ENCODE results near the gene AHRR. TPM values are rescaled to one million over a fixed set of nuclear protein-coding genes. Genes with fewer than 3 reads are reported as not detected.
"Not testable (repeated sequence)": the region's sequence is repeated elsewhere in the genome, so short reads cannot be mapped to it uniquely, and the experiment has no call there.

The AHRR gene
- total RNA-seq, 1 donor from 2014 or later = 5.1 TPM

DNA sequence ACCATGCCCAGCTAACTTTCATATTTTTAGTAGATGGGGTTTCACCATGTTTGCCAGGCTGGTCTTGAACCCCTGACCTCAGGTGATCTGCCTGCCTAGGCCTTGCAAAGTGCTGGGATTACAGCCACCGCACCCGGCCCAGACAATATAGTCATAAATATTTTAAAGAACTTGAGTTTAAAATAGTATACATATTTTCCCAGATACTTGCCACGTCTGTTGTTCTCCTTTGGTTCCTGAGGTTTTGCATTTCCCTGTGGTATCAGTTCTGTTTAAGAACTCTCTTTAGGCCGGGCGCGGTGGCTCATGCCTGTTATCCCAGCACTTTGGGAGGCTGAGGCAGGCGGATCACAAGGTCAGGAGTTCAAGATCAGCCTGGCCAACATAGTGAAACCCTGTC lies 63.1 kb downstream of the AHRR start:
- peak; percentile 28 for DNase-seq (ENCODE audit: low spot score)
- ATAC-seq; intact Hi-C loops (cut with DNase I): not testable (repeated sequence)

DNA sequence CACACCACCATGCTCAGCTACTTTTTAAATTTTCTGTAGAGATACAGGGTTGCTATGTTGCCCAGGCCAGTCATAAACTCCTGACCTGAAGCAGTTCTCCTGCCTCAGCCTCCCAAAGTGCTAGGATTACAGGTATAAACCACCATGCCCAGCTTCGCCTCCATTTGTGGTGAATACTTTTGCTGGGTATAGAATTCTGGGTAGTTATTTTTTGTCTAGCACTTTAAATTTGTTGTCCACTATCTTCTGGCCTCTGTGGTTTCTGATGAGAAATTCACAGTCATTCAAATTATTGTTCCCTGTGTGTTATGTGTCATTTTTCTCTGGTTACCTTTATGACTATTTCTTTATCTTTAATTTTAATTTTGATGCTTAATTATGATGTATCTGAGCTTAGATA lies 63.8 kb downstream of the AHRR start:
- DNase-seq (ENCODE audit: low spot score) (no peak), ATAC-seq (no peak)
- intact Hi-C loops (cut with DNase I) = no loop called here

DNA sequence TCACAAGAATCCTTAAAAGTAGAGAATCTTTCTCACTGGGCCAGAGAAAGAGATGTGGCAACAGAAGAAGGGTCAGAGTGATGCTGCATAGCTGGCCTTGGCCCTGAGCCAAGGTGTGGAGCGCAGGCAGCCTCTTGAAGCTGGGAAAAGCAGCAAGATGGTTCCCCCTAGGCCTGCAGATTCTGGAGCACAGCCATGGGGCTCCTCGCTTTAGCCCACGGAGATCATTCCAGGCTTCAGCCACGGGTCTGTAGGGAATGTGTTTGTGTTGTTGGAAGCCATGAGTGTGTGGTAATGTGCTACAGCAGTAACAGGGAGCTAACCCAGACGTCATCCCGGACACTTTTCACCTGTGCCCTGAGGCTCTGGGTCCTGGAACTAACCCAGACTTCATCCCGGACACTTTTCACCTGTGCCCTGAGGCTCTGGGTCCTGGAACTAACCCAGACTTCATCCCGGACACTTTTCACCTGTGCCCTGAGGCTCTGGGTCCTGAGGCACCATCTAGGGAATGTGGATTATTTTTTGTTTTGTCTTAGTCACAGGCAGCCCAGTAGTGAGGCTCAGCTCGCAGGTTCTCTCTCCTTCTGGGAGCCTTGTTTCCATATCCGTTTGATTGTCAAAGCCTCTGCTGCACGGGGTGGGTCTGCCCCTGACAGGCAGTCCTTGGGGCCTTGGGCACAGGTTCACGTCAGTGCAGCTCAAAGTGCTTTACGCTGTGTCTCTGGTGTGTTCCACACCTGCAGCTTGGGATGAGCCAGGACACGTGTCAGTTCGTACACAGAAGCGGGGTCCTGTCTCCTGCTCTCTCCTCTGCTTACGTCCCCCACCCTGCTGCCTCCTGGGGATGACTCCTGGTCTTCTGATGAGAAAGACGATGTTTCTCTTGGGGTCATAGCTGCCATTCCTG lies 65.2 kb downstream of the AHRR start:
- DNase-seq (ENCODE audit: low spot score) (no peak), ATAC-seq (no peak)
- intact Hi-C loops (cut with DNase I) = no loop called here

DNA sequence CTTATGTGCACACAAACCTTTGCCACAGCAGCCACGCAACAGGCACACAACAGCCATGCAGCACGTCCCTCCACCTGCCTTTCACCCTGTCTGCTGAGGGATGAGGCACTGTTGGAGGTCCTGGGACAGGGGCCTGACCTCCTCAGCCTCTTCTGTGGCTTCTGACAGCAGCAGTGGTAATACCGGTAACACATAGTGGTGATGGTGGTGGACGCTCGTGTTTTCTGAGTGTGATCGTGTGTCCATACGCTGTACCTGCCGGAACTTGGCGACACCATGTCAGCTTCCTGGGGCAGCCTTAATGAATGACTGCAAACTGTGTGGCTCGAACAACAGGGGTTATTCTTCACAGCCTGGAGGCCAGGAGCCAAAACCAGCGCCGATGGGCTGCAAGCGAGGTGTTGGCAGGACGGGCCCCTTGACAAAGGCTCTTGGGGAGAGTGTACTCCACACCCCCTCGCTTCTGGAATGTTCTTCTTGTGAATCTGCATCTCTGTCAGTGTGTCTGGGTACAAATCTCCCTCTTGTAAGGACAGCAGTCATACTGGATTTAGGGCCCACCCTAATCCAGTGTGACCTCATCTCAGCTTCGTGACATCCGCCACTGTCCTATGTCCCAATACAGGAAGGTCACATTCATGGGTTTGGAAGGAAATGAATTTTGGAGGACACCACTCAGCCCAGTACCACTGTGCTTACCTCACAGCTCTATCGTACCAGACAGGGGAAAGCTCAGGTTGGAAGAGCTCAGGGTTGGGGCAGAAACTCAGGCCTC lies 66.2 kb downstream of the AHRR start:
- DNase-seq (ENCODE audit: low spot score) (peak; percentile 41), ATAC-seq (no peak)
- intact Hi-C loops (cut with DNase I) = no loop called here

DNA sequence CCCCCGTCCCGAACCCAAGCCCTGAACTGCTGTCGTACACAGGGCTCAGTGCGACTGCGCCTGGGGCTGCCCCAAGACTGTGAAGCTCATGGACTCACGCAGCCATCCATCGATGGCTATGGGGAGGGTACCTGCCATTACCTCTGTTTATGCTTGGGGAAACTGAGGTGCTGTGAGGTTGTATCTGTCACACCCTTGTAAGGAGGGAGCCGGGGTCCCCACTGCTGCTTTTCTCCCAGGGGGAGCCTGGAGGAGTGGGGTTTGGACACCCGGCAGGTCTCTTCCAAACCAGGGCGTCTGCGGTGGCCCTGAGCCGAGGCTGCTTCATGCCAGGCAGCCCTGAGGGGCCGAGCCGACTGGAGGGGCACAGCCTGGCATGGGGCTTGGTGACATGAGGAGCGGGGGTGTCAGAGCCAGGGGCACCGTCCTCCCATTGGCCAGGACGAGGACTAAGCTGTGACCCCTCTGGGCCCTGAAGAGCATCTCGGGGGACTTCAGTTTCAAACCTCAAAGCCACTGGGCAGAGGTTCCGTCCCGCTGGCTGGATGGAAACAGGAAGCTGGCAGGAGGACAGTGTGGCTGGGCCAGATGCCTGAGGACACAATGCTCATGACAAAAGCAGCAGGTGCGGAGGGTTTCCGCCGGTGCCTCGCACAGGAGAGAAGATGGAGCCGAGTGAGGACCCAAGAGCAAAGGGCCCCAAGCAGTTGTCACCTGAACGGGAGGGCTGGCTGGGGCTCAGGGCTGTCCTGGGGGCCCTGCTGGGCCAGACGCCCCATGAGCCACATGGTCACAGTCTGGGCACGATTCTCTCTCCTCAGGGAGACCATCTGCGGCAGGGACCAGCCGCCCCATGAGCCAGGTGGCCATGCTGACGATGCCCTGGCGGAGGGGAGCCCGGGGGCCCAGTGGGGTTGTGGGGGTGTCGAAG lies 67.0 kb downstream of the AHRR start:
- intact Hi-C loops (cut with DNase I) = no loop called here
- DNase-seq (ENCODE audit: low spot score) (peak; percentile 42), ATAC-seq (no peak)

DNA sequence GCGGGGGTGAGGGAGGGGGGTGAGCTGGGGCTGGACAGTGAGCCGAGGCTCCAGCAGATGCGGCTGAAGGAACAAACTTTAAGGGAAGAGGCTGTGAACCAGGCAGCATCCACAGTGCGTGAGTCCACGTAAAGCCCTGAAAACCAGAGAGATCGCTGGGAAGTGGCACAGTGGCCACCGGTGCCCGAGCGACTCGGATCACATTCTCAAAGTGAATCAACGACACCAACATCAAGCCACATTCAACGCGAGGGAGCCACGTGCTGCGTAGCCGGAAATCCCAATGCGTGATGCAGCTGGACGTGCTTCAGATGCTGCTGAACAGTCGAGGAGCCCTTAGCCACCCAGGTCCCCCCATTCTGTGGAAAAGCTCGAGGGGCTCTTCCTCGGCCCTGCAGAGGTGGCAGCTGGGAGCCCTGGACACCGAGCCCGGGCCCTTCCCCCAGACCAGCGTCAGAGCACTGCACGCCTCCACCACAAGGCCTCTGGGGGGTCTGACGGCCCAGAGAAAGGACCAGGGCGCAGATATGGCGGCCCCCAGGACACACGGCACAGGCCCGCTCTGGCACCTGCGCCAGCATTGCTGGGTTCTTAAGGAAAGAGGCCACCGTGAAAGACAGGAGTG lies 67.8 kb downstream of the AHRR start:
- ATAC-seq = no peak
- DNase-seq (ENCODE audit: low spot score) = no peak
- intact Hi-C loops (cut with DNase I) = no loop called here

DNA sequence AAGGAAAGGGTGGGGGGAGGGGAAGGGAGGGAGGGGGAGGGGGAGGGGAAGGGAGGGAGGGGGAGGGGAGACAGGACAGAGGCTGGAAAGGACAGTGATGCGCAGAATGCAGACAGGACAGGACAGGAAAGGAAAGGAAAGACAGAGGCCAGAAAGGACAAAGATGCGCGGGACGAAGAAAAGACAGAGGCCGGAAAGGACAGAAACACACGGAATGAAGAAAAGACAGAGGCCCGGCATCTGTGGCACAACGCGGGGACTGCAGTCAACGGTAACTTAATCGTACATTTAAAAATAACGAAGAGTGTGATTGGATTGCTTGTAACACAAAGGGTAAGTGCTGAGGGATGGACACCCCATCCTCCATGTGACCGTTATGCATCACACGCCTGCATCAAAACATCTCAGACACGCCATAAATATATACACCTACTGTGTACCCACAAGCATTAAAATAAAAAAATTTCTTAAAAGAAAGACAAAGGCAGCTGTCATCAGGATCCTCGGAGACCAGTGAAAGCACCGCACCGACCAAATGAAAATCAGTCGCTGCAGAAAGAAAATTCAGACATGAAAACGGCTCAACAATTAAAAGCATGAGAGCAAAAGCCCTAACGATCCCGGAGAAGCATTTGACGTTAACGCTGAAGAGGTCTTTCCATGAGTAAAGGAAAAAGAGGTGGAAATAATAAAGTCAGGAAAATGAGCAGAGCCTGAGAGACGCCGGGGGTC lies 68.5 kb downstream of the AHRR start:
- no peak for ATAC-seq
- intact Hi-C loops (cut with DNase I) = no loop called here
- no peak for DNase-seq (ENCODE audit: low spot score)

DNA sequence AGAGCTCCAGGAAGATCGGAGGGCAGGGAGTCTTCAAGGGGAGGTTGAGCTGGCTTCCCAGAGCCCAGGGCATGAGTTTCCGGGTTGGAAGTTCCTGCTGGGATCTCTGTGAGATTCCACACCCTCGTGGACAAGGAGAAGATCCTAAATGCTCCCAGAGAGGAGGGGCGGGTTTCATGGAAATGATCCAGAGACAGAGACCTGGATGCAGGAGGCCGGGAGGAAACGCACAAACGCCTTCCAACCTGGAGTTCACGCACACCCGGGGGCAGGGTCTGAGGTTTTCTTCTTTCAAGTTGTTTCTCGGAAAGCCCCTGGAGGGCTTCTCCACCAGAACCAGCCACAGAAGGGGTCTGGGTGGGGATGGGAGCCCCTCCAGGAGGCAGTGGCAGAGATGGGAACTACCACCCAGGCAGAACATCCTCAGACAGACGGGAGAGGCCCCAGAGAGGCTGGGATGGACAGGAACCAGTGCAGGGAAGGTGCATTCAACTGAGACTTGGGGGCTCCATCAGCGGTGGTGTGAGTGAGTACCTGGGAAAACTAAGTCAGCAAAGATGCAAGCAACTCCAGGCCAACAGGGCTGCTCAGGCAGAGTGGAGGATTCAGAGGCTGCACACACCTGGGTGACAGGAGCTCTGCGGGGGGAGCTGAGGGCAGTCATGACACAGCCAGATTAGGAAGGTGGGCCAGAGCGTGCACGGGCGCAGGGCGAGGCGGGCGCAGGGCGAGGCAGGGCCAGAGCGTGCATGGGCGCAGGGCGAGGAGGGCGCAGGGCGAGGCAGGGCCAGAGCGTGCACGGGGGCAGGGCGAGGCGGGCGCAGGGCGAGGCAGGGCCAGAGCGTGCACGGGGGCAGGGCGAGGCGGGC lies 69.3 kb downstream of the AHRR start:
- intact Hi-C loops (cut with DNase I) = no loop called here
- ATAC-seq = no peak
- DNase-seq (ENCODE audit: low spot score) = peak; percentile 17

DNA sequence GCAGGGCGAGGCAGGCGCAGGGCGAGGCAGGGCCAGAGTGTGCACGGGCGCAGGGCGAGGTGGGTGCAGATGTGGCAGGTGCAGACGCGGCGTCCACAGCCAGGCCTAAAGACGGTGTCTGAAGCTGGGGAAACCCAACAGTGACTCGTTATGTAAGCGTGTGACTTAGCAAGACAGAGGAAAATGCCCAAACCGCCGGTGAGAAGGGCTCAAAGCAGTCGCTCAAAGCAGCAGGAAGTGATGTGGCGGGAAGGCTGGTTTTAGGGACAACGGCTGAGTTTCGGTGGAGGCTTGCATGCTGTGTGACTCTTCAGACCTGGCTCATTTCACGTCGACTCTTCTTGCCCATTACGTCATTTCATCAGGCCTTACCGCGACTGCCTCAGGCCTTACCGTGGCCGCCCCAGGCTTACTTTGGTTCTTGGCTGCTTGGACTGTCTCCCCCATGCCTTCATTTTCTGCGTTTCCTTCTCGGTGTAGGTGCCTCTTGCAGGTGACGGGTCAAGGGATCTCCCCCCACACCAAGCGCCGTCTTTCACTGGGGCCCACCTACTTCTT lies 71.0 kb downstream of the AHRR start:
- DNase-seq (ENCODE audit: low spot score) = peak; percentile 40
- no peak for ATAC-seq
- intact Hi-C loops (cut with DNase I) = no loop called here

DNA sequence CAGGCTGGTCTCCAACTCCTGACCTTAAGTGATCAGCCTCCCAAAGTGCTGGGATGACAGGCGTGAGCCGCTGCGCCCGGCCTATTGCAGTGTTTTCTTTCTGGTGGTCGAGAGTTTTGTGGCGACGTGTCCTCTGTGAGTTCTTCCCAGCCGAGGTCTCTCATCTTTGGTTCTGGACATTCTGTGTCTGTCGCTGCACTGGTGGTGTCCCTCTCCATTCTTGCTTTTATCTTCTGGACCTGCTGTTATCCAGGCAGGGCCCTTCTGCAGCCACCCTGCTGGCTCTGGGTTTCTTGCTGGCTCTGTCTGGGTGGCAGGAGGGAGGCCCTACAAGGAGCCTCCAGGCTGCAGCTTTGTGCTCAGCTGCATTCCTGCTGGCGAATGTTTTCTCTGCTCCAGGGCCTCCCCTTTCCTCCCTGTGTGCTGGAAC lies 72.3 kb downstream of the AHRR start:
- ATAC-seq (no peak), DNase-seq (ENCODE audit: low spot score) (no peak)
- intact Hi-C loops (cut with DNase I) = no loop called here

DNA sequence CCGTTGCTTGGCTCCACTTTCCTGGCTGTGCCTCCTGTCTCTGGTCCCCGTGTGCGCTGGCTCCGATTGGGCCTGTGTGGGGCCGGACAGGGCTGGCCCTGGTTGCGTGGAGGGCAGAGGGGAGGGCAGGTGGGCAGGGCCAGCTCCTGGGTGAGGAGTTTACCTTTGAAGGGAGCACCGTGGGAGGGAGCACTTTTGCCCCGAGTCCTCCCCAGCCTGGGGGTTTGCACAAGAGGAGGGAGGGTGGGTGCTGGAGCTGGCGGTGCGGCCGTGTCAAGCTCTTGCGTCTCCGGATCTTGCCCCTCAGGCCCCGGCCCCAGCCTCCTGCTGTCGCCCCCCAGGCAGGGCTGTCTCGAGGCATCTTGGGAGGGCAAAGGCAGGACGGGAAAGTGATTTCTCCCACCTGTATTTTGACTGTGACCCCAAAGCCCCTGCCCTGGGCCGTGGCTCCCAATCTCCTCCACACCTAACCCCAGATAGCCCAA lies 73.2 kb downstream of the AHRR start:
- intact Hi-C loops (cut with DNase I) = no loop called here

DNA sequence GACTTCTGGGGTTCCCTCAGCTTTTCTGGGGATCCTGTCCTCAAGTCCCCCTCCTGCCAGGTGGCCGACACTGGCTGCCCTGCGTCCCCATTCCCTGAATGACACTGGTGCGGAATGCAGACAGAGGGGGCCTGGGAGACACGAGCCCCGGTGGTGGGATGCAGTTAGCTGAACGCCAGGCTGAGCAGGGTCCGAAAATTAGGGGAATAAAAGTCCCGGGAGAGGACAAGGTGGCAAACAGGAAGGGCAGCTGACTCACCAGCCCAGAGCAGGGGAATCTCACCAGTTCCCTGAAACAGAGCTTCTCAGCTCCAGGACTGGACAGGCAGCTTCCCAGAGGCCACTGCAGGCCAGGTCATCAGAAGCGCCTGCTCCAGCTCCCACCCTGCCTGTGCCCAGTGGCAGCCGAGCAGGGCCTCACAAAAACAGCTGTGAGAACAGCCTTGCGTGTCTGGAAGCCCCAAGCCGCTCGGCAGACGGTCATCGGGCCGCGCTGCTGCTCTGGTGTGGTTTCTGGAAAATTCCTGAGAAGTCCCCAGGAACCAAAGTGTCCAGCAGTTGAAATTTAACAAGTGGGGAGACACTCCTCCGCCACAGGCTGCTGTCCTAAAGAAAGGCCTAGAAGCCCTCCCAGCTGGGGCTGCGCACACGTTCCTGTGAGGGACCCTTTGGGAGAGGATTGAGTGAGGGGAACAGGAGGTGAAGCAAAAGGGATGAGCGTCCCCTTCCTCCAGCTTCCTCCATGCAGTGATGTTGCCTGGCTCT lies 73.8 kb downstream of the AHRR start:
- DNase-seq (ENCODE audit: low spot score) (peak; percentile 50), ATAC-seq (no peak)
- intact Hi-C loops (cut with DNase I) = no loop called here

More for the DNA sequence above, 73.2 kb downstream of the AHRR start:
- ATAC-seq (no peak), DNase-seq (ENCODE audit: low spot score) (peak; percentile 42)

DNA sequence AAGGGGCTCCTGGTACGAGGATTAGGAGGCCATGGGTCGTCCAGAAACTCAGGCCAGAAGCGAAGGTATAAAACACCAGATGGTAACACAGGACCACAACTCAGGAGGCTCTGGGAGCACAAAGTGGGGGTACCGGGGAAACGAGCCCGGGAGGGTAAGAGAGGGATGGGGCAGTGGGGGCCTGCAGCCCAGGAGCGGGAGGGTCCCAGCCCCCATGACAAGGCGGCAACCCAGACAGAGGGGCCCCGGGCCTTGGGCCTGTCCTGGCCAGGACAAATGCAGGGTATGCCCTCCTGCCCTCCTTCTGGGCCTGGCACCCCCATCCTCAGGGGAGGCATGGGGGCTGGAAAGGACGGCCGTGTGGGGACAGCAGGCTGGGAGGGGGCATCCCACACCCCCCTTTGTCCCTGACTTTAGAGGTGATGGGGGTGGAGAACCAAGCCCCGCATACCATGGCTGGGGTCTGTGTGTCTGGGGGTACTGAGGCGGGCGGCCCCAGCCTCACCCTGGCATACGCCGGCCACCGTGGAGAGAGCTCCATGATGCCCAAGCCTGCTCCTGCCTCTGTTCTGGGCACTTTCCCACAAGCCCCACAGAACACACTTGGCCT lies 74.5 kb downstream of the AHRR start:
- ATAC-seq (no peak), DNase-seq (ENCODE audit: low spot score) (peak; percentile 36)
- intact Hi-C loops (cut with DNase I) = no loop called here

DNA sequence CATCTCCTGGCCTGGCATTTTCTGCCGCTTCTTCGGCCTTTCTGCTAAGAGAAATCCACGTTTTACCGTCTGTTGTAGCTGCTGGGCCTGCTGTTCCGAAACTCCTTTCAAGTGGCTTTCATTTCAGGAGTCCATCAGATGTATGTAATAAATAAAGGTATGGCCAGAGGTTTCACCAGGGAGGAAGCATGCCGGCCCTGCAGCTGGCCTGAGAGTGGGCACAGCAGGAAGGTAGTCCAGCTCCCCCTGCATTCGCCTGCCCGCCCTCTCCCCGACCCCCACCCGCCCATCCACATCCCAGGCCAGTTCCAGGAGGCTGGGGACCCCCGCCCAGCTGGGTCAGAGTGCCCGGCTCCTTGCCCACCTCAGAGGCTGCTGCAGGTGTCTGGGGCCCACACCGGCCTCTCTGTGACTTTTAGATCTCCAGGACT lies 75.0 kb downstream of the AHRR start:
- ATAC-seq (no peak), DNase-seq (ENCODE audit: low spot score) (peak; percentile 37)
- intact Hi-C loops (cut with DNase I) = no loop called here

DNA sequence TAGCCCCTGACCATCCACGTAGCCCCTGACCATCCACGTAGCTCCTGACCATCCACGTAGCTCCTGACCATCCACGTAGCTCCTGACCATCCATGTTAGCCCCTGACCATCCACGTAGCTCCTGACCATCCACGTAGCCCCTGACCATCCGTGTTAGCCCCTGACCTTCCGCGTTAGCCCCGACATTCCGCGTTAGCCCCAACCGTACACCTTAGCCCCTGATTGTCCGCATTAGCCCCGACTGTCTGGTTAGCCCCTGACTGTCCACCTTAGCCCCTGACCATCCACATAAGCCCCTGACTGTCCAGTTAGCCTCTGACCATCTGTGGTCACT lies 76.6 kb downstream of the AHRR start:
- peak; percentile 37 for DNase-seq (ENCODE audit: low spot score)
- ATAC-seq; intact Hi-C loops (cut with DNase I): not testable (repeated sequence)

All from sciatic nerve (tissue), 2 donors.